Stimulated activated CD8-positive, alpha-beta memory T cell treated with anti-CD3 and anti-CD28 coated beads, Interleukin-2, amount 100 ng/mL, for 48 hours (primary cell): Measurements from ENCODE around the gene WDR19.

Experiments used
- DNase-seq, 2 donors: peaks; one replicate each; pipeline ENCODE4 v3.0.0-alpha.2; 2020; ENCODE audit warnings: low read depth in 2 of 2

WDR19 gene

DNA sequence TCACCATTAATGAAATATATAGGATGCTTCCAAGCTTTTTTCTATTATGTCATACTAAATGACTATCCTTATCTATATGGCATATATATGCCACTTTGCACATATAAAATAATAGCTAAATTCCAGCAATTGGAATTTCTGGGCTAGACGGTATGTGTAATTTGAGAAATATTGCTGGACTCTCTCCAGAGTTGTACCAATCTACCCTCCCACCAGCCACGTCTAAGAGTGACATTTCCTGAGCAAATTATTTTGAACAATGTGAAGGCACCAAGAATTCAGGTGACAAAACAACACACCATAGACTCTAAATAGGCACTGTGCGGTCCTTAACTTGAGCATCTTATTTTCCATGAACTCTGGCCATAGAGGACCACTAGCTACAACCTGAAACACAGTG is 121.5 kb downstream of the WDR19 start:
- no peak for DNase-seq

GRCh38 chr4:39304651-39305050 is 122.3 kb downstream of the WDR19 start:
- no peak for DNase-seq

DNA sequence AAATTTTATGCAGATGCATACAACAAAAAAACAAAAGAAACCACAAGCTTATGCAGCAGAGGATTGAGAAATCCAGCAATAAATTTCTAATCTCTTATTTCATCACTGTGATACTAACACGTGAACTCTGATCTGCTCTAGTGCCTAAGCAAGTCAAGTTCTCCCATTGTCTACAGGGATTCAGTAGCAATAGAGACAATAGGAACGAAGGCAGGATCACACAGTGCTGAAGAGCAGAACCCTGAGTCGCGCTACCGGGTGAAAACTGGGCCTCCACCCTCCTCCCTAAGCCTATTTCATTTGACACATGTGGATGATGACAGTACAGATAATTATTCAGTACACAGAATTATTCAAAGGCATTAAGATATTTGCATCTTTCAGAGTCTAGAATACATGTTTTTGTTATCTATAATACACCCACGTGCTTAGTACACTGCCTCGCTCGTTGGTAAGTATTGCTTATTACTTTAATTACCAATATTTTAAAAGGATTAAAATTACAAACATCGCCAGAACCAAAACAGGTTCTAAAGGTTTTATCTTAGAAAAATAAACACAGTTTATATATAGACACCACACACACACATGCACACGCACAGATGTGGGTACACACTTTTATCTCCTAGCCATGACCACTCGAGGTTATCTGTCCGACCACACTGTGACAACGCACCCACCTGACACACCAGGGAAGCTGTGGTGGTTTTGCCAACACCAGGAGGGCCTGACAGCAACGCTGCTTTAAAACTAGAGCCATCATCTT is 123.8 kb downstream of the WDR19 start:
- no peak for DNase-seq

DNA sequence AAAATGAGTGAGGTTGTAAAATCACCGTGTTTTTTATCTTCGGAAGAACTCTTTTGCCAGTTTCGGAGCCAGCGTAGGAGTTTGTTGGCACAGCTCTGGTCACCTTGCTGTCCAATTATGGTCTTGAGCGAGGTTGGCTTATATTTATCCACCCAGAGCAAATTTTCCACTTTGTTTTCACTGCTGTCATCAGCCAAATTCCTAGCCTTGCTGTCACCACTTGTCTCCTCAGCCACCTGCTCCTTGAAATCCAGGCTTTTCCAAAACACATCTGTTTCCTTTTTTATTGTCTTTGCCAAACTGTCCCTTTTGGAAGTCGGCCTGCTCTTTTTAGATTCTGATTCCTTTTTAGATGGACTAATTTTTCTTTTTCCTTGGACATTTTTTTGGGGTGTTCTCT is 126.3 kb downstream of the WDR19 start:
- DNase-seq = no peak

DNA sequence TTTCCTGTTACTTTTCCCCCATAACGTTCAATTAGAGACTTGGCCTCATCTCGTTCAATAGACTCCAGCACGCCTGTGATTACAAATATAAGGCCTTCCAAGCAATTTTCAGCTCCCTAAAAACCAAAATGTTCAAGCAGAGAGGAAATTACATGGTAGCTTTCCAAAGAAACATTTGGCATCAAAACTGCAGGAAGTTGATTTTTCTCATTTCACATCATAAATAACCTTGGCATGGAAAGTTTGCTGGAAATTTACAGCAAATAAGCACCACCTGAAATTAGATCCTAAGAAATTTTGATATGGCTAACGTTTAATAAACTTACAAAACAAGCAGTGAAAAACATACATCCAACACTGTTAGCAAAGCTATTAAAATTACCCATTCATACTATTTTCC is 130.5 kb downstream of the WDR19 start:
- no peak for DNase-seq

DNA sequence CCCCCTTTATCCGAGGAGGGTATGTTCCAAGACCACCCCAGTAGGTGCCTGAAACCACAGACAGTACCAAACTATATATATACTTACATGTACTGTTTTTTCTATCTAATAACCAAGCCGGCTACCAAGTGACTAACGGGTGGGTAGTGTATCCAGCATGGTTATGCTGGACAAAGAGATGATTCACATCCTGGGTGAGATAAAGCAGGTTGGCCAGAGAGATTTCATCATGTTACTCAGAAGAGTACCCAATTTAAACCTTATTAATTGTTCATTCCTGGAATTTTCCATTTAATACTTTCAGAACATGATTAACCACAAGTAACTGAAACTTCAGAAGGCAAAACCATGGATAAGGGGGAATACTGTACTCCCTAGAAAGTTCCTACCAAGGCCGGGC is 137.3 kb downstream of the WDR19 start:
- no peak for DNase-seq

DNA sequence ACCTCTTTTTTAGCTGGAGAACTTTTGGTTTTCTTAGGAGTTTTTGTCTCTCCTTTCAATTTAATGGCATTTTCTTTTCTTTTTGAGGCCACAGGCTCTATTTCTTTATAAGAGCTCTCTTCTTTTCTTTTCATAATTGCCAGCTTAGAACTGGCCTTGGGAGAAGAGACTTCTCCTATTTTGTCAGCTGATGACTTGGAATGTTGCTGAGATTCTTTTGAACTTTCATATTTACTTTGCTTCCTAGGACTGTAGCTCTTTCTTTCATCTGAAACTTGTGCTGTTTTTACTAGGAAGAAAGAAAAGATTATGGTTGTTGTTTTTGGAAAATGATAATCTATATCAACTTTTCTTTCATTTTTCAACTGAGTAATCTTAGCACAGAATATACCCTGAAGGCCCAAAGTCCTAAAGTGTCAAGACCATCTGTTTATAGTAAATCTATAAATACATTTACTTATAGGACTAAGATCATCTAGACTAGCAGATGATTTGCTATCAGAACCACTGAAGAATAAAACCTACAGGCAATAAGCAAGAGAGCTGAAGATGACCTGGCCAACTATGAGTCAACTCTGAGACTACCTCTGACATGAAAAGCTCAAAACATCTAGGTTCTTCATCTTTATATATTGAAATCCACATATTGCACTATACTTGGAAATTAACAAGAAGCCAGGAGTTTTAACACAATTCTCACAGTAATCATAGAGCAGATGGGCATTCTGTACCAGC is 138.2 kb downstream of the WDR19 start:
- no peak for DNase-seq

DNA sequence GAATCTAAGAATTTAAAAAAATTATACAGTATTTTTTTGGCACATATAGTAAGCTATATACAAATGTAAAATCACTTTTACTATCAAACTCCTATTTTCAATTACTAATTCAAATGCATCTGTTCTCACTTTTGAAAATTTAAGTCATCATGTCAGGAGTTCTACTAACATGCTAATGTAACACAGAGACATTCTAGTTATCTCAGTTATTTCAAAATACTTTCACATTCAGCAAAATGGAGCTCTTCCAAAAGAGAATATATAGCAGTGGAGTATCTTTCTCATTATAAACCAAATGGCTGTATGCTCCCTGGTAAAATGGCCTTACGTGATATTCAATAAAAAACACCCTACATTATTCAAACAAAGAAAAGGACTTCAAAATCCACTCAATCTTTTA is 141.5 kb downstream of the WDR19 start:
- DNase-seq = no peak

- DNase-seq = no peak
Measured at GRCh38 chr4:39324446-39324845, 142.1 kb downstream of the WDR19 start.

DNA sequence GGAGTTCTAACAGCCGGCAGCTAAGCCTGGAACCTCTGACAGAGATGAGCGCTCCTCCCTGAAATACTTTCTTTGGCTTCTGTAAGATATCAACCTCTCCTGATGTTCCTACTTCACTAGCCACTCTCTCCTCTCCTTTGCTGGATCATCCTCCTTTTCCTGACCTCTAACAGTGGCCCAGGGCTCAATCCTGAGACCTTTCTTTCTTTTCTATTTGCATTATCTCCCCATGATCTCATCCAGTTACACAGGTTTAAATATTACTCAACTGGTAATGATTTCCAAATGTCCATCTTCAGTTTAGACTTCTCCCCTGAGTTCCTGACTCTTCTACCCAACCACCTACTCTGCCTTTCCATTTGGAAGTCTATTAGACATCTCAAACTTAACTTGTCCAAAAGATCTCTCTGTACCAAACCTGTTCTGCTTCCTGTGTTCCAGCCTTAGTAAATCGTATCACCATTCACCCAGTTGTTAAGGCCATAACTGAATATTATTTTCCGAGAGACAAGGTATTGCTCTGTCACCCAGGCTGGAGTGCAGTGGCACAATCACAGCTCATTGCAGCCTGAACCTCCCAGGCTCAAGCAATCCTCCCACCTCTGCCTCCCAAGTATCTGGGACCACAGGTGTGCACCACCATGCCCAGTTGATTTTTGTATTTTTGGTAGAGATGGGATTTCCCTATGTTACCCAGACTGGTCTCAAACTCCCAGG is 142.7 kb downstream of the WDR19 start:
- no peak for DNase-seq

GRCh38 chr4:39326468-39326977 is 144.2 kb downstream of the WDR19 start:
- no peak for DNase-seq

- no peak for DNase-seq
Measured at GRCh38 chr4:39330353-39330752, 148.0 kb downstream of the WDR19 start.

DNA sequence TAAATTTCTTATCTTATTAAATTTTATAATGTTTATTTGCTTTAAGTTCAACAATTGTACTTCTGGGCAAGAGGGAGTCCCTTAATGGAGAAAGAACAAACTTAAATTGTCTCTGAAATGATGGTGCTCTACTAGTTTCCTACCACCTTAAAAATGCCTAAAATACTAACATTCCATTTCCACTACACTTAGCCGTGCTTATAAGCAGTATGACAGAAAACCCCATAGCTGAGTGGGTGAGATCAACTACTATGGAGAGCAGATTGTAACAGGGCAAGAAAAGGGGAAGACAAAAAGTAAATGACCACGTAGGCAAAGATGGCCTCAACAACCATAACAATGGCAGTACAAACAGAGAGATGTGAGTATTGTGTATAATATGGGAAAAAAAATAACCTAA is 148.9 kb downstream of the WDR19 start:
- no peak for DNase-seq
